K562 (cell line): Measurements from ENCODE around the gene PNMA8C. TPM values are rescaled to one million over a fixed set of nuclear protein-coding genes. Genes with fewer than 3 reads are reported as not detected.

Experiments
- E4F1 ChIP-seq: fragments of 250-450 bp; sonication (Bioruptor Pico); IDR thresholded peaks from 2 replicates; pipeline ENCODE4 v1.5.0; 2021; ENCODE audit warnings: mild to moderate bottlenecking, borderline replicate concordance
- ESRRA ChIP-seq: fragments of 450-650 bp; IDR thresholded peaks from 2 replicates; pipeline ENCODE4 v1.6.1; 2014; ENCODE audit warnings: low read depth, mild to moderate bottlenecking, moderate library complexity, borderline replicate concordance
- FOXP4 ChIP-seq: sonication (generic); formaldehyde crosslinking; IDR thresholded peaks from 2 replicates; pipeline ENCODE4 v1.8.0; 2022; ENCODE audit warnings: mild to moderate bottlenecking, missing genetic modification reagents, borderline replicate concordance
- HEY1 ChIP-seq: fragments of 250-450 bp; sonication (Bioruptor Pico); IDR thresholded peaks from 2 replicates; pipeline ENCODE4 v1.5.0; 2020; ENCODE audit warnings: mild to moderate bottlenecking, moderate library complexity, borderline replicate concordance
- MTA2 ChIP-seq: fragments of 450-650 bp; IDR thresholded peaks from 2 replicates; pipeline ENCODE4 v1.6.1; 2016; ENCODE audit warnings: low read depth
- NFATC3 ChIP-seq: fragments of 450-650 bp; IDR thresholded peaks from 2 replicates; pipeline ENCODE4 v1.6.1; 2017; ENCODE audit warnings: mild to moderate bottlenecking
- SMARCA5 ChIP-seq: fragments of 450-650 bp; IDR thresholded peaks from 2 replicates; pipeline ENCODE4 v1.6.1; 2016
- STAT5A ChIP-seq: IDR thresholded peaks from 2 replicates; pipeline ENCODE4 v1.6.1; 2012; ENCODE audit warnings: low read length, inconsistent platforms, borderline replicate concordance
- TAL1 ChIP-seq: fragments of 450-650 bp; IDR thresholded peaks from 2 replicates; pipeline ENCODE4 v1.6.1; 2016; ENCODE audit warnings: mild to moderate bottlenecking
- TBP ChIP-seq: optimal IDR thresholded peaks from 2 replicates; pipeline ENCODE3; 2011; ENCODE audit warnings: low read depth, low read length, improper control_type of control experiment
- THRB ChIP-seq: fragments of 450-650 bp; formaldehyde crosslinking; conservative IDR thresholded peaks from 2 replicates; pipeline ENCODE4 v1.4.0; 2022; ENCODE audit warnings: mild to moderate bottlenecking, missing genetic modification characterization
- TRIM24 ChIP-seq, 2 experiments: fragments of 450-650 bp; IDR thresholded peaks; 2 replicates each; pipeline ENCODE4 v1.6.1; 2016
- ZNF212 ChIP-seq: fragments of 450-650 bp; formaldehyde crosslinking; IDR thresholded peaks from 2 replicates; pipeline ENCODE4 v1.4.0; 2020; ENCODE audit warnings: mild to moderate bottlenecking
- ZNF407 ChIP-seq: fragments of 450-650 bp; IDR thresholded peaks from 2 replicates; pipeline ENCODE4 v1.6.1; 2016; ENCODE audit warnings: low read depth
- polyA plus RNA-seq, 8 experiments: library from polyadenylated mRNA; depleted of rRNA in 4 of 8; stranded (reverse) in 5 of 8; unstranded in 3 of 8; fragments of >200 nt; fragmentation: Nextera tagmentation in 2 of 8; fragmentation: Illumina TruSeq in 1 of 8; extraction: Ambion mirVana in 2 of 8; extraction: Trizol in 1 of 8; gene quantifications; 2 replicates each; pipeline versions ENCODE4 v1.2.1 to v1.2.3, GENCODE V29; 2011 to 2014; ENCODE audit warnings: inconsistent platforms in 1 of 8, missing spikeins in 1 of 8
- total RNA-seq, 7 experiments: library from RNA; depleted of rRNA in 6 of 7; stranded (reverse); fragments of >200 nt in 6 of 7; fragmentation: Illumina TruSeq in 2 of 7; extraction: Trizol in 2 of 7; gene quantifications; 2 replicates each; pipeline versions ENCODE4 v1.2.1 to v1.2.3, GENCODE V29; 2011 to 2021; ENCODE audit warnings: low replicate concordance in 1 of 7

Gene PNMA8C
- total and polyA plus RNA-seq, 9 of the 15 experiments (the other 6 are each of a cell fraction or from before 2014, with no cell fraction given): 0.04 to 0.05 (median 0.05) TPM; not detected in 6

GRCh38 chr19:46411088-46411924 lies 17.4 kb downstream of the PNMA8C start (continued):
- no peak for TF ChIP-seq THRB
- TF ChIP-seq ZNF212 (CRISPR knock-in tag): no peak
- peak; percentile 75 to 82 for TF ChIP-seq TRIM24 (IDR thresholded peaks at IDR 0.05)
- TF ChIP-seq SMARCA5: no peak
- no peak for TF ChIP-seq HEY1
- TF ChIP-seq ESRRA: 0 out of 2 replicates have a peak, but pooled peaks have one; percentile 25
- no peak for TF ChIP-seq NFATC3
- no peak for TF ChIP-seq ZNF407
- no peak for TF ChIP-seq E4F1
- no peak for TF ChIP-seq TBP
- 0 out of 2 replicates have a peak, but pooled peaks have one; percentile 8 for TF ChIP-seq STAT5A
- 0 out of 2 replicates have a peak, but pooled peaks have one; percentile 23 for TF ChIP-seq MTA2
- no peak for TF ChIP-seq FOXP4 (CRISPR knock-in tag)
- TF ChIP-seq TAL1: peak; percentile 65; the same call in 1 of the 2 replicates
